NT2/D1 (cell line): ENCODE measurements around the gene TRIL.

Source experiments
- DNase-seq: peaks from one replicate; pipeline ENCODE4 v3.0.0-alpha.2; 2011; ENCODE audit warnings: low read depth, low spot score
- H3K27me3 ChIP-seq: 2 replicates; pipeline ENCODE4 v1.6.0; 2011; ENCODE audit warnings: mild to moderate bottlenecking; ENCODE audit not compliant: insufficient read length, insufficient read depth
- H3K36me3 ChIP-seq: 2 replicates; pipeline ENCODE4 v1.6.1; 2011; ENCODE audit warnings: mild to moderate bottlenecking, low read length, mixed read lengths; ENCODE audit not compliant: insufficient read depth, insufficient read length
- H3K4me1 ChIP-seq: 2 replicates; pipeline ENCODE4 v1.5.1; 2011; ENCODE audit not compliant: insufficient read depth, insufficient read length
- H3K4me3 ChIP-seq: 2 replicates; pipeline ENCODE4 v1.5.1; 2011; ENCODE audit warnings: low read depth; ENCODE audit not compliant: insufficient read length
- H3K9ac ChIP-seq: 2 replicates; pipeline ENCODE4 v1.6.0; 2011; ENCODE audit warnings: low read depth; ENCODE audit not compliant: insufficient read length
- H3K9me3 ChIP-seq: 2 replicates; pipeline ENCODE4 v1.5.1; 2011; ENCODE audit warnings: mild to moderate bottlenecking, low read length; ENCODE audit not compliant: insufficient read depth
- SUZ12 ChIP-seq: IDR thresholded peaks from 2 replicates; pipeline ENCODE4 v1.6.1; 2011; ENCODE audit not compliant: insufficient read length, insufficient read depth; ENCODE audit errors: extremely low read depth
- YY1 ChIP-seq: IDR thresholded peaks from 2 replicates; pipeline ENCODE4 v1.6.1; 2011; ENCODE audit not compliant: insufficient read length, insufficient read depth
- ZNF274 ChIP-seq: IDR thresholded peaks from 2 replicates; pipeline ENCODE4 v1.6.1; 2011; ENCODE audit warnings: mild to moderate bottlenecking, low read depth, low read length

The TRIL gene

GRCh38 chr7:28904578-28905048, 53.5 kb downstream of the TRIL start:
- Histone ChIP-seq H3K4me1 (no peaks in the 10 kb centered on the region), H3K27me3 (no peaks in the 10 kb centered on the region), H3K4me3 (no peak overlapping the region), H3K36me3 (no peaks in the 10 kb centered on the region), H3K9me3 (no peaks in the 10 kb centered on the region), H3K9ac (no peak overlapping the region)
- TF ChIP-seq YY1 (no peak), SUZ12 (no peak), ZNF274 (no peak)
- DNase-seq: no peak

GRCh38 chr7:28903730-28904577, 54.2 kb downstream of the TRIL start:
- TF ChIP-seq ZNF274: no peak
- TF ChIP-seq YY1: no peak
- no peak for TF ChIP-seq SUZ12
- H3K36me3 ChIP-seq: no peaks in the 10 kb centered on the region
- no peak overlapping the region for H3K9ac ChIP-seq
- DNase-seq: no peak
- H3K9me3 ChIP-seq: no peaks in the 10 kb centered on the region
- H3K27me3 ChIP-seq: no peaks in the 10 kb centered on the region
- H3K4me1 ChIP-seq: no peaks in the 10 kb centered on the region
- H3K4me3 ChIP-seq: no peak overlapping the region
